ENCODE results near the gene PRDM10.
A peak's percentile ranks its signal among the peaks of the same experiment; 100 is the strongest.

Gene PRDM10

GRCh38 chr11:129938764-129939163 lies 63.9 kb downstream of the PRDM10 start:
- no peak for TF ChIP-seq GATA1 (IDR thresholded peaks at IDR 0.05; ENCODE audit: low read depth, low read length)
- no peak for TF ChIP-seq POLR2A (IDR thresholded peaks at IDR 0.05; ENCODE audit: low read length)
- no peak for DNase-seq

- no peak for TF ChIP-seq GATA1 (IDR thresholded peaks at IDR 0.05; ENCODE audit: low read depth, low read length)
- TF ChIP-seq POLR2A (IDR thresholded peaks at IDR 0.05; ENCODE audit: low read length): no peak
- DNase-seq: no peak
Observed at GRCh38 chr11:129937592-129938238, 64.9 kb downstream of the PRDM10 start.

GRCh38 chr11:129935723-129936122 lies 66.9 kb downstream of the PRDM10 start:
- TF ChIP-seq POLR2A (IDR thresholded peaks at IDR 0.05; ENCODE audit: low read length): no peak
- DNase-seq: no peak

- DNase-seq: no peak
- no peak for TF ChIP-seq GATA1 (IDR thresholded peaks at IDR 0.05; ENCODE audit: low read depth, low read length)
- TF ChIP-seq POLR2A (IDR thresholded peaks at IDR 0.05; ENCODE audit: low read length): no peak
Observed at GRCh38 chr11:129933891-129934290, 68.7 kb downstream of the PRDM10 start.

- TF ChIP-seq POLR2A (IDR thresholded peaks at IDR 0.05; ENCODE audit: low read length): no peak
- no peak for TF ChIP-seq GATA1 (IDR thresholded peaks at IDR 0.05; ENCODE audit: low read depth, low read length)
Observed at GRCh38 chr11:129933262-129933661, 69.4 kb downstream of the PRDM10 start.

GRCh38 chr11:129932381-129933067 lies 70.1 kb downstream of the PRDM10 start:
- TF ChIP-seq POLR2A (IDR thresholded peaks at IDR 0.05; ENCODE audit: low read length): no peak
- no peak for TF ChIP-seq GATA1 (IDR thresholded peaks at IDR 0.05; ENCODE audit: low read depth, low read length)
- no peak for DNase-seq

More at GRCh38 chr11:129933262-129933661, 69.4 kb downstream of the PRDM10 start:
- DNase-seq: no peak

GRCh38 chr11:129930743-129931142 lies 71.9 kb downstream of the PRDM10 start:
- no peak for DNase-seq
- TF ChIP-seq GATA1 (IDR thresholded peaks at IDR 0.05; ENCODE audit: low read depth, low read length) (no peak), POLR2A (IDR thresholded peaks at IDR 0.05; ENCODE audit: low read length) (no peak)

- peak in 1 of 2 experiments; percentile 8 for DNase-seq
- no peak for TF ChIP-seq POLR2A (IDR thresholded peaks at IDR 0.05; ENCODE audit: low read length)
- TF ChIP-seq GATA1 (IDR thresholded peaks at IDR 0.05; ENCODE audit: low read depth, low read length): no peak
Observed at GRCh38 chr11:129930296-129930695, 72.3 kb downstream of the PRDM10 start.

GRCh38 chr11:129929721-129930120 lies 72.9 kb downstream of the PRDM10 start:
- no peak for DNase-seq
- TF ChIP-seq POLR2A (IDR thresholded peaks at IDR 0.05; ENCODE audit: low read length) (no peak), GATA1 (IDR thresholded peaks at IDR 0.05; ENCODE audit: low read depth, low read length) (no peak)

- no peak for DNase-seq
- TF ChIP-seq GATA1 (IDR thresholded peaks at IDR 0.05; ENCODE audit: low read depth, low read length) (no peak), POLR2A (IDR thresholded peaks at IDR 0.05; ENCODE audit: low read length) (no peak)
Observed at GRCh38 chr11:129928923-129929692, 73.5 kb downstream of the PRDM10 start.

GRCh38 chr11:129922674-129923073 lies 80.0 kb downstream of the PRDM10 start:
- TF ChIP-seq POLR2A (IDR thresholded peaks at IDR 0.05; ENCODE audit: low read length) (no peak), GATA1 (IDR thresholded peaks at IDR 0.05; ENCODE audit: low read depth, low read length) (no peak)
- DNase-seq: no peak

GRCh38 chr11:129918361-129918760 lies 84.3 kb downstream of the PRDM10 start:
- no peak for DNase-seq
- TF ChIP-seq POLR2A (IDR thresholded peaks at IDR 0.05; ENCODE audit: low read length) (no peak), GATA1 (IDR thresholded peaks at IDR 0.05; ENCODE audit: low read depth, low read length) (no peak)

GRCh38 chr11:129917231-129917630 lies 85.4 kb downstream of the PRDM10 start:
- TF ChIP-seq POLR2A (IDR thresholded peaks at IDR 0.05; ENCODE audit: low read length) (no peak), GATA1 (IDR thresholded peaks at IDR 0.05; ENCODE audit: low read depth, low read length) (no peak)
- DNase-seq: no peak

- no peak for DNase-seq
- no peak for TF ChIP-seq POLR2A (IDR thresholded peaks at IDR 0.05; ENCODE audit: low read length)
- TF ChIP-seq GATA1 (IDR thresholded peaks at IDR 0.05; ENCODE audit: low read depth, low read length): no peak
Observed at GRCh38 chr11:129911298-129911697, 91.3 kb downstream of the PRDM10 start.

Measured in erythroblast (primary cell).